Urothelium cell line (cell line): ENCODE results near the gene OPCML.
A peak's percentile ranks its signal among the peaks of the same experiment; 100 is the strongest.

Experiments
- DNase-seq: peaks from one replicate; pipeline ENCODE4 v3.0.0; 2011; ENCODE audit warnings: low spot score, mixed read lengths
- FAIRE-seq: peaks from 2 replicates; lab custom pipeline; 2011; peaks lifted over from hg19 to GRCh38; lab: Jason Lieb, UNC

Gene OPCML

GRCh38 chr11:133153031-133153430 is 379.3 kb downstream of the OPCML start:
- peak; percentile 42 for DNase-seq
- FAIRE-seq = no peak

- FAIRE-seq (no peak), DNase-seq (no peak)
Measured at GRCh38 chr11:133149698-133150097, 382.6 kb downstream of the OPCML start.

GRCh38 chr11:133147625-133148024 is 384.7 kb downstream of the OPCML start:
- DNase-seq (no peak), FAIRE-seq (no peak)

- FAIRE-seq = no peak
- no peak for DNase-seq
Measured at GRCh38 chr11:133146697-133147306, 385.5 kb downstream of the OPCML start.

GRCh38 chr11:133137939-133138338 is 394.4 kb downstream of the OPCML start:
- DNase-seq (no peak), FAIRE-seq (no peak)

- no peak for DNase-seq
- FAIRE-seq = no peak
Measured at GRCh38 chr11:133137270-133137669, 395.0 kb downstream of the OPCML start.

GRCh38 chr11:133136376-133136775 is 395.9 kb downstream of the OPCML start:
- no peak for FAIRE-seq
- DNase-seq = no peak

GRCh38 chr11:133134314-133135173 is 397.8 kb downstream of the OPCML start:
- DNase-seq = peak; percentile 60
- peak; percentile 65 for FAIRE-seq

GRCh38 chr11:133133606-133134005 is 398.7 kb downstream of the OPCML start:
- FAIRE-seq = no peak
- DNase-seq = no peak

- DNase-seq (no peak), FAIRE-seq (no peak)
Measured at GRCh38 chr11:133133050-133133449, 399.3 kb downstream of the OPCML start.

GRCh38 chr11:133127741-133128140 is 404.6 kb downstream of the OPCML start:
- no peak for DNase-seq
- no peak for FAIRE-seq

GRCh38 chr11:133123796-133124195 is 408.5 kb downstream of the OPCML start:
- FAIRE-seq (no peak), DNase-seq (no peak)

GRCh38 chr11:133123366-133123765 is 408.9 kb downstream of the OPCML start:
- FAIRE-seq = no peak
- DNase-seq = no peak

GRCh38 chr11:133122256-133122655 is 410.0 kb downstream of the OPCML start:
- DNase-seq = no peak
- no peak for FAIRE-seq

GRCh38 chr11:133118563-133119268 is 413.6 kb downstream of the OPCML start:
- DNase-seq (no peak), FAIRE-seq (no peak)

GRCh38 chr11:133115099-133115498 is 417.2 kb downstream of the OPCML start:
- DNase-seq (no peak), FAIRE-seq (no peak)

GRCh38 chr11:133107763-133108162 is 424.5 kb downstream of the OPCML start:
- no peak for FAIRE-seq
- DNase-seq = no peak

- FAIRE-seq = no peak
- no peak for DNase-seq
Measured at GRCh38 chr11:133107136-133107535, 425.2 kb downstream of the OPCML start.

- no peak for DNase-seq
- FAIRE-seq = no peak
Measured at GRCh38 chr11:133106417-133106816, 425.9 kb downstream of the OPCML start.

GRCh38 chr11:133104009-133104744 is 428.1 kb downstream of the OPCML start:
- no peak for FAIRE-seq
- DNase-seq = no peak

- FAIRE-seq (no peak), DNase-seq (no peak)
Measured at GRCh38 chr11:133096981-133097380, 435.3 kb downstream of the OPCML start.
